Spleen (tissue), 11 donors: Measurements from ENCODE around the gene NLRP10. TPM values are rescaled to one million over a fixed set of nuclear protein-coding genes. Genes with fewer than 3 reads are reported as not detected.

Source experiments
- DNase-seq: peaks from one replicate; pipeline ENCODE4 v3.0.0-alpha.2; 2020
- H3K27ac ChIP-seq, 8 donors: fragments of 200-600 bp; sonication (generic) in 7 of 8; 1 replicate in 4 of 8; 2 replicates in 4 of 8; pipeline versions ENCODE4 v1.5.0 to v1.8.0; 2016 to 2021; ENCODE audit warnings: inconsistent platforms in 4 of 8, mild to moderate bottlenecking in 4 of 8, moderate library complexity in 1 of 8
- H3K27me3 ChIP-seq, 7 donors: fragments of 200-600 bp; sonication (generic) in 6 of 7; replicated peaks in 1 of 7; 1 replicate in 4 of 7; 2 replicates in 3 of 7; pipeline versions ENCODE4 v1.5.0 to v1.8.0; 2016 to 2021; ENCODE audit warnings: inconsistent platforms in 3 of 7, mild to moderate bottlenecking in 1 of 7
- H3K36me3 ChIP-seq, 6 donors: fragments of 200-600 bp; sonication (generic) in 5 of 6; 1 replicate in 4 of 6; 2 replicates in 2 of 6; pipeline versions ENCODE4 v1.5.0 to v1.8.0; 2016 to 2021; ENCODE audit warnings: inconsistent platforms in 2 of 6
- H3K4me1 ChIP-seq, 6 donors: fragments of 200-600 bp; sonication (generic) in 5 of 6; 1 replicate in 3 of 6; 2 replicates in 3 of 6; pipeline versions ENCODE4 v1.5.0 to v1.8.0; 2016 to 2021; ENCODE audit warnings: inconsistent platforms in 3 of 6
- H3K4me3 ChIP-seq, 8 donors: fragments of 200-600 bp; sonication (generic) in 7 of 8; 1 replicate in 4 of 8; 2 replicates in 4 of 8; pipeline versions ENCODE4 v1.5.0 to v1.8.0; 2016 to 2021; ENCODE audit warnings: inconsistent platforms in 4 of 8, mild to moderate bottlenecking in 4 of 8, moderate library complexity in 2 of 8
- H3K9me3 ChIP-seq, 8 donors: fragments of 200-600 bp; sonication (generic) in 7 of 8; 1 replicate in 4 of 8; 2 replicates in 4 of 8; pipeline versions ENCODE4 v1.5.0 to v1.8.0; 2016 to 2021; ENCODE audit warnings: inconsistent platforms in 4 of 8
- POLR2A ChIP-seq, 3 donors: fragments of 450-650 bp; IDR thresholded peaks; one replicate each; pipeline ENCODE4 v1.5.1; 2017; ENCODE audit warnings: antibody characterized with exemption in 3 of 3, mild to moderate bottlenecking in 1 of 3
- POLR2AphosphoS5 ChIP-seq, 3 donors: sonication (generic); formaldehyde crosslinking; IDR thresholded peaks; one replicate each; pipeline ENCODE4 v1.5.1; 2017; ENCODE audit warnings: antibody characterized with exemption in 3 of 3
- WGBS, 5 donors: extraction: QIAGEN DNeasy Blood & Tissue Kit in 3 of 5; methylation state at CpG; one replicate each; pipeline versions ENCODE4 v1.1.5 to v1.1.7; 2013 to 2018; 5-methylcytosine and 5-hydroxymethylcytosine counted together
- intact Hi-C: fragments of 100-400 bp; cut with DNase I; formaldehyde crosslinking; loops from one replicate; pipeline ENCODE4 v1.15.0; 2023; ENCODE audit warnings: low total_unique reads
- polyA plus RNA-seq, 3 donors: library from polyadenylated mRNA; stranded (reverse); fragments of 200-250 nt; gene quantifications; one replicate each; pipeline ENCODE4 v1.2.1, GENCODE V29; 2013
- small RNA-seq, 4 donors: library from RNA; depleted of rRNA; stranded (forward); fragments of <200 nt; gene quantifications; one replicate each; pipeline ENCODE3, GENCODE V24; 2016
- total RNA-seq, 7 donors: library from RNA; depleted of rRNA in 3 of 7; stranded (reverse); fragments of >200 nt in 3 of 7; fragmentation: NEBNext Ultra II Directional in 4 of 7; extraction: Animal tissue kit (Norgen Biotek cat#: 25700) in 4 of 7; gene quantifications; one replicate each; pipeline versions ENCODE4 v1.1.0 to v1.2.1, GENCODE V29; 2016 to 2021
- TF ChIP-seq, protein P1 (sequence below), 11 experiments: fragments of 200-600 bp in 7 of 11; fragments of 450-650 bp in 4 of 11; sonication (generic) in 4 of 11; IDR thresholded peaks in 8 of 11; conservative IDR thresholded peaks in 3 of 11; 1 replicate in 7 of 11; 2 replicates in 4 of 11; pipeline versions ENCODE4 v1.4.0 to v1.8.0; 2016 to 2021; ENCODE audit warnings: antibody characterized with exemption in 11 of 11, inconsistent platforms in 4 of 11, mild to moderate bottlenecking in 1 of 11
- donor health status: healthy with polysubstance abuse.
- donor health status: DM: no; HTN: no; CAD: no; lungs with moderate emphysema.
- donor health status: DM: no; HTN: no; CAD: no.
- donor health status: Bipolar disorder and iron deficiency.
- donor health status: healthy.
- donor health status: DM: no; HTN: no; CAD: no.
- donor health status: DM: yes; HTN: yes; CAD: no.

The NLRP10 gene
- total and polyA plus RNA-seq, 10 donors = not detected

DNA sequence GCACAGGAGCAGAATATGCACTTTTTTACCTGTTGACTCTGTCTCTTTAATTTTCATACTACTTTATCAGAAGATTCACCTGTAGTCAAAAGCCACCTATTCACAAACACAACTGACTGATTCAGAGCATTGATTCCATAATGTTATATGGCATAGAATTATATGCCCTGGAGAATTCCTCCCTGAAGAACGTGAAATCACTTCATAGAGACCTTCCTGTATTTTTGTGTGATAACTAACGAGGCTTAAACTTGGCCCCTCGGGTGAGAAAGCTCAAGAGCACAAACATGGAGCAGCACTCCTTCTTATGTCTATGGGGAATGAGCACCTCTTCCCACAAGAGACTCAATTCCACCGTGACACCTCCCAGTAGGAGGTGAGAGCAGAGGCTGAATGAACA, 34.1 kb downstream of the NLRP10 start, which contains the start of gene OR10A6:
OR10A6 (minus strand) TSS at position 101 of the 400 bp plus-strand sequence. CDS start 2,606 bp downstream, outside the sequence.
- 67 to 88% (median 76%) methylated on average over 4 of the region's 4 CpGs for WGBS, 5 donors
- Histone ChIP-seq H3K36me3 (no peaks in the 10 kb centered on the region), H3K9me3 (peaks cover 0 to 6% (median 0%) of the 10 kb centered on the region in 8 donors), H3K4me3 (no peak within 1 kb of the TSS), H3K4me1 (no peaks in the 10 kb centered on the region), H3K27me3 (peaks cover 0 to 30% (median 0%) of the 10 kb centered on the region in 7 donors), H3K27ac (no peak within 1 kb of the TSS)
- DNase-seq = no peak
- TF ChIP-seq POLR2A (IDR thresholded peaks at IDR 0.05) (no peak), POLR2AphosphoS5 (IDR thresholded peaks at IDR 0.05) (no peak)
- TF ChIP-seq, protein P1, sequence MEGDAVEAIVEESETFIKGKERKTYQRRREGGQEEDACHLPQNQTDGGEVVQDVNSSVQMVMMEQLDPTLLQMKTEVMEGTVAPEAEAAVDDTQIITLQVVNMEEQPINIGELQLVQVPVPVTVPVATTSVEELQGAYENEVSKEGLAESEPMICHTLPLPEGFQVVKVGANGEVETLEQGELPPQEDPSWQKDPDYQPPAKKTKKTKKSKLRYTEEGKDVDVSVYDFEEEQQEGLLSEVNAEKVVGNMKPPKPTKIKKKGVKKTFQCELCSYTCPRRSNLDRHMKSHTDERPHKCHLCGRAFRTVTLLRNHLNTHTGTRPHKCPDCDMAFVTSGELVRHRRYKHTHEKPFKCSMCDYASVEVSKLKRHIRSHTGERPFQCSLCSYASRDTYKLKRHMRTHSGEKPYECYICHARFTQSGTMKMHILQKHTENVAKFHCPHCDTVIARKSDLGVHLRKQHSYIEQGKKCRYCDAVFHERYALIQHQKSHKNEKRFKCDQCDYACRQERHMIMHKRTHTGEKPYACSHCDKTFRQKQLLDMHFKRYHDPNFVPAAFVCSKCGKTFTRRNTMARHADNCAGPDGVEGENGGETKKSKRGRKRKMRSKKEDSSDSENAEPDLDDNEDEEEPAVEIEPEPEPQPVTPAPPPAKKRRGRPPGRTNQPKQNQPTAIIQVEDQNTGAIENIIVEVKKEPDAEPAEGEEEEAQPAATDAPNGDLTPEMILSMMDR (IDR thresholded peaks at IDR 0.05 in 8 of 11, conservative IDR thresholded peaks at IDR 0.05 in 3 of 11) = no peak
- intact Hi-C loops = no loop called here

DNA sequence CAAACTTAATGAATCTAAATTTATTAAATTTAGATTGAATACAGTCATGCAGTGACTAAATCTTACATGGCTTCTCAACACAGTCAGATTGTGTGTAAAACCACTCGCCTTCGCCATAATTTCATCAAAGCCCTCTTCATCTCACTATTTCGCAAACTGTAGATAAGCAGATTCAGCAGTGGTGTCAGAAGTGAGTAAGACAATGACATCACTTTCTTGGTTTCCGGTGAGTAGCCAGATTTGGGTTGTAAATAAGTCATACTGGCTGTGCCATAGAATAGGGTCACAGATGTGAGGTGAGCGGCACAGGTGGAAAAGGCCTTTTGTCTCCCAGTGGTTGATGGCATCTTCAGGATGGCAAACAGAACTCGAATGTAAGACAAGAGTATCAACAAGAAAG, 37.6 kb downstream of the NLRP10 start:
- WGBS, 5 donors = 78 to 91% (median 83%) methylated on average over 6 of the region's 6 CpGs

DNA sequence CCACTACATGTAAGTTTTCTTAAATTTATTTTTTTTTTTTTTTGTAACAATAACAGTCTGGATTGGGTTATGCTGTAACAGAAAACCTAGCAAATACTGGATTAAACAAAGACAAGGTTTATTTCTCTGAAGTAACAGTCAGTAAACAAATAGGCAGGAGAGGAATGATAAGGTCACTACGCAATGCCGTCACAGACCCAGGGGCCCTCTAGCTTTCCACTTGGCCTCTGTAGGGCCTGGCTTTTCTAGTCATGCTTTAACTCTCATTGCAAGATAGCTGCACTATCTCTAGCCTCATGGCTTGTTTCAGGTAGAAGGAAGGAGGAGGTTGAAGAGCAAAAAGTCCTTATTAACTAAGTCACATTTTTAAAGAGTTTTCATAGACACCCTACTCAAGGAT, 40.7 kb downstream of the NLRP10 start:
- Histone ChIP-seq H3K36me3 (no peaks in the 10 kb centered on the region), H3K4me1 (no peaks in the 10 kb centered on the region), H3K27me3 (peaks cover 0 to 16% (median 0%) of the 10 kb centered on the region in 7 donors), H3K4me3 (no peak overlapping the region), H3K9me3 (peaks cover 0 to 6% (median 0%) of the 10 kb centered on the region in 8 donors), H3K27ac (no peak overlapping the region)
- 74 to 95% (median 87%) methylated on average over 2 of the region's 2 CpGs for WGBS, 5 donors
- no peak for DNase-seq
- intact Hi-C loops = no loop called here
- TF ChIP-seq POLR2A (IDR thresholded peaks at IDR 0.05) (no peak), POLR2AphosphoS5 (IDR thresholded peaks at IDR 0.05) (no peak)
- TF ChIP-seq, protein P1 (IDR thresholded peaks at IDR 0.05 in 8 of 11, conservative IDR thresholded peaks at IDR 0.05 in 3 of 11) = no peak

More for the DNA sequence above, 37.6 kb downstream of the NLRP10 start:
- H3K27me3 ChIP-seq = peaks cover 0 to 32% (median 0%) of the 10 kb centered on the region in 7 donors
- no peaks in the 10 kb centered on the region for H3K36me3 ChIP-seq
- no peak overlapping the region for H3K27ac ChIP-seq
- no peak for TF ChIP-seq POLR2A (IDR thresholded peaks at IDR 0.05)
- no peak for TF ChIP-seq POLR2AphosphoS5 (IDR thresholded peaks at IDR 0.05)
- TF ChIP-seq, protein P1 (IDR thresholded peaks at IDR 0.05 in 8 of 11, conservative IDR thresholded peaks at IDR 0.05 in 3 of 11) = no peak
- H3K9me3 ChIP-seq = peaks cover 0 to 6% (median 0%) of the 10 kb centered on the region in 8 donors
- no peak overlapping the region for H3K4me3 ChIP-seq
- H3K4me1 ChIP-seq = no peaks in the 10 kb centered on the region
- no peak for DNase-seq
- intact Hi-C loops = no loop called here

DNA sequence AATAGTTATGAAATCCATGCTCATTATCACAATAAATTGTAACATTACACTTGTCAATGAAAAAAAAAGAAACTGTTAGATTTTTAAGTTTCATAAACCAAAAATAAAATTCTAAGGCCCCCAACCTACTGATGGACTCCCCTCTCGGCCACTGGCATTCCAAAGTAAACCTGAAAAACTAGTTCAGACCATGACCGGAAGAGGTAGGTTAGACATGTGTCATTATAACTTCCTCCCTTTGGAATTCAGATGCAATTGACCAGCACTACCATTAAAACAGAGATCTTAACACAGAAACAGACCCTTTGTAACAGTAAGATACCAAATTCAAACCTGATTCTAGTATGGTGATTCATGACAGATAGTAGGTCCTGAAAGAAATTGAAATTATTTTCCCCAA, 47.1 kb downstream of the NLRP10 start:
- Histone ChIP-seq H3K27me3 (no peaks in the 10 kb centered on the region), H3K27ac (no peak overlapping the region), H3K4me1 (no peaks in the 10 kb centered on the region), H3K4me3 (no peak overlapping the region), H3K36me3 (no peaks in the 10 kb centered on the region), H3K9me3 (no peaks in the 10 kb centered on the region)
- TF ChIP-seq POLR2AphosphoS5 (IDR thresholded peaks at IDR 0.05) (no peak), POLR2A (IDR thresholded peaks at IDR 0.05) (no peak)
- TF ChIP-seq, protein P1 (IDR thresholded peaks at IDR 0.05 in 8 of 11, conservative IDR thresholded peaks at IDR 0.05 in 3 of 11) = no peak
- intact Hi-C loops = no loop called here
- WGBS, 5 donors = 72 to 90% (median 82%) methylated on average over 2 of the region's 2 CpGs
- no peak for DNase-seq

Small RNA genes lying within 50 kb of the gene (small RNA-seq; reads per million reads assigned to genes)
- gene COX6CP5 = 0 reads per million in 4 donors

Other genes starting within 250 kb of the NLRP10 start
- not detected for gene OR5P2, start 168.5 kb downstream of the NLRP10 start, total RNA-seq
- not detected for gene OR5P2, start 168.5 kb downstream of the NLRP10 start, polyA plus RNA-seq
- not detected for gene OR5P3, start 134.6 kb downstream of the NLRP10 start, total RNA-seq
- gene OR5P3, start 134.6 kb downstream of the NLRP10 start, polyA plus RNA-seq = not detected
- gene OR10A6, start 34.2 kb downstream of the NLRP10 start, total RNA-seq = not detected
- not detected for gene OR10A6, start 34.2 kb downstream of the NLRP10 start, polyA plus RNA-seq
- gene OR10A3, start 23.7 kb downstream of the NLRP10 start, total RNA-seq = not detected
- gene OR10A3, start 23.7 kb downstream of the NLRP10 start, polyA plus RNA-seq = not detected
- gene EIF3F, start 21.9 kb upstream of the NLRP10 start, total RNA-seq = 100 to 1,000 TPM; 189 to 351 (median 204) TPM
- 100 to 1,000 TPM; 343 to 437 (median 350) TPM for gene EIF3F, start 21.9 kb upstream of the NLRP10 start, polyA plus RNA-seq
- 1 to 10 TPM; 1.4 to 3.2 (median 2.1) TPM for gene TUB, start 115.8 kb upstream of the NLRP10 start, total RNA-seq
- under 1 TPM; 0.17 to 0.42 (median 0.21) TPM for gene TUB, start 115.8 kb upstream of the NLRP10 start, polyA plus RNA-seq
- 10 to 100 TPM; 13.4 to 32.7 (median 24.1) TPM for gene RIC3, start 203.6 kb upstream of the NLRP10 start, total RNA-seq
- gene RIC3, start 203.6 kb upstream of the NLRP10 start, polyA plus RNA-seq = 10 to 100 TPM; 11.6 to 32.2 (median 15.0) TPM